GM23338 (cell line): ENCODE measurements around the gene DHRS7B. TPM values are rescaled to one million over a fixed set of nuclear protein-coding genes. Genes with fewer than 3 reads are reported as not detected.

Source experiments
- ATAC-seq: fragments of 200-7000 bp; cut with Tn5 transposase; 3 replicates; pipeline ENCODE4 v1.9.1; 2020
- DNase-seq: peaks from one replicate; pipeline ENCODE4 v3.0.0-alpha.2; 2015; ENCODE audit warnings: low spot score
- H2AFZ ChIP-seq: fragments of 200-600 bp; sonication (generic); 2 replicates; pipeline ENCODE4 v1.8.0; 2016; ENCODE audit warnings: antibody characterized with exemption, mild to moderate bottlenecking, moderate library complexity
- H3F3A ChIP-seq: fragments of 200-600 bp; sonication (generic); replicated peaks from 2 replicates; pipeline ENCODE4 v1.8.0; 2017; ENCODE audit warnings: antibody characterized with exemption, mixed run types, low read depth
- H3K27ac ChIP-seq: fragments of 200-600 bp; sonication (generic); 2 replicates; pipeline ENCODE4 v1.6.1; 2016; ENCODE audit warnings: low read depth
- H3K27me3 ChIP-seq: fragments of 200-600 bp; sonication (generic); 2 replicates; pipeline ENCODE4 v1.8.0; 2016; ENCODE audit warnings: mild to moderate bottlenecking, mixed run types, moderate library complexity; ENCODE audit not compliant: insufficient read depth
- H3K36me3 ChIP-seq: fragments of 200-600 bp; sonication (generic); 2 replicates; pipeline ENCODE4 v1.8.0; 2016; ENCODE audit warnings: mild to moderate bottlenecking; ENCODE audit not compliant: insufficient read depth
- H3K4me1 ChIP-seq: fragments of 200-600 bp; sonication (generic); 2 replicates; pipeline ENCODE4 v1.8.0; 2016; ENCODE audit warnings: mild to moderate bottlenecking, moderate library complexity; ENCODE audit not compliant: insufficient read depth
- H3K4me2 ChIP-seq: fragments of 200-600 bp; sonication (generic); 2 replicates; pipeline ENCODE4 v1.7.1; 2017; ENCODE audit warnings: mixed run types
- H3K4me3 ChIP-seq: fragments of 200-600 bp; sonication (generic); 2 replicates; pipeline ENCODE4 v1.6.1; 2016; ENCODE audit warnings: mixed run types
- H3K79me2 ChIP-seq: fragments of 200-600 bp; sonication (generic); replicated peaks from 2 replicates; pipeline ENCODE4 v1.8.0; 2017; ENCODE audit warnings: mild to moderate bottlenecking; ENCODE audit not compliant: insufficient read depth
- H3K9me2 ChIP-seq: fragments of 200-600 bp; sonication (generic); 2 replicates; pipeline ENCODE4 v1.8.0; 2017; ENCODE audit not compliant: insufficient read depth
- H4K20me1 ChIP-seq: fragments of 200-600 bp; sonication (generic); replicated peaks from 2 replicates; pipeline ENCODE4 v1.8.0; 2017; ENCODE audit warnings: mild to moderate bottlenecking; ENCODE audit not compliant: insufficient read depth
- H3K27ac Mint-ChIP-seq: 2 replicates; pipeline ENCODE4 v1.8.0; 2020; ENCODE audit warnings: inconsistent platforms, mild to moderate bottlenecking, moderate library complexity, mixed read lengths
- H3K27me3 Mint-ChIP-seq: 3 replicates; pipeline ENCODE4 v1.8.0; 2022; ENCODE audit warnings: low read depth, mild to moderate bottlenecking, moderate library complexity, mixed read lengths, inconsistent platforms; ENCODE audit not compliant: insufficient read depth, poor library complexity
- H3K36me3 Mint-ChIP-seq: 3 replicates; pipeline ENCODE4 v1.8.0; 2021; ENCODE audit warnings: low read depth, mild to moderate bottlenecking, inconsistent platforms, moderate library complexity, mixed read lengths
- H3K4me1 Mint-ChIP-seq: 3 replicates; pipeline ENCODE4 v1.8.0; 2020; ENCODE audit warnings: mild to moderate bottlenecking, inconsistent platforms, mixed read lengths
- H3K4me3 Mint-ChIP-seq: 3 replicates; pipeline ENCODE4 v1.8.0; 2021; ENCODE audit warnings: moderate library complexity, mild to moderate bottlenecking, inconsistent platforms, mixed read lengths
- H3K9me3 Mint-ChIP-seq: 3 replicates; pipeline ENCODE4 v1.8.0; 2020; ENCODE audit warnings: moderate library complexity, mild to moderate bottlenecking, inconsistent platforms, mixed read lengths
- CREB1 ChIP-seq: fragments of 250-450 bp; sonication (Bioruptor Pico); IDR thresholded peaks from 2 replicates; pipeline ENCODE4 v1.5.0; 2020; ENCODE audit warnings: low read depth, mild to moderate bottlenecking, moderate library complexity
- EZH2phosphoT487 ChIP-seq: fragments of 200-600 bp; sonication (generic); IDR thresholded peaks from one replicate; pipeline ENCODE4 v1.8.1; 2018; ENCODE audit warnings: antibody characterized with exemption; ENCODE audit not compliant: unreplicated experiment
- JUNB ChIP-seq: IDR thresholded peaks from one replicate; pipeline ENCODE4 v1.6.1; 2016; ENCODE audit warnings: antibody characterized with exemption; ENCODE audit not compliant: unreplicated experiment
- NANOG ChIP-seq: IDR thresholded peaks from 2 replicates; pipeline ENCODE4 v1.6.1; 2016; ENCODE audit warnings: antibody characterized with exemption, borderline replicate concordance
- ZNF114 ChIP-seq: fragments of 250-450 bp; sonication (Bioruptor Pico); IDR thresholded peaks from 2 replicates; pipeline ENCODE4 v1.5.0; 2020; ENCODE audit warnings: mild to moderate bottlenecking, moderate library complexity
- ZNF331 ChIP-seq: fragments of 250-450 bp; sonication (Bioruptor Pico); IDR thresholded peaks from 2 replicates; pipeline ENCODE4 v1.5.0; 2020; ENCODE audit warnings: low read depth, mild to moderate bottlenecking, moderate library complexity
- polyA plus RNA-seq: library from polyadenylated mRNA; unstranded; fragments of >200 nt; fragmentation: Nextera tagmentation; extraction: Ambion mirVana; gene quantifications from 2 replicates; pipeline ENCODE4 v1.2.1, GENCODE V29; 2016
- total RNA-seq: library from RNA; depleted of rRNA; stranded (reverse); fragments of >200 nt; shearing (Covaris generic); gene quantifications from 2 replicates; pipeline ENCODE4 v1.2.3, GENCODE V29; 2014
- TF ChIP-seq, protein P1 (sequence below): fragments of 250-450 bp; sonication (Bioruptor Pico); IDR thresholded peaks from 2 replicates; pipeline ENCODE4 v1.5.0; 2020; ENCODE audit warnings: mild to moderate bottlenecking, moderate library complexity
- TF ChIP-seq, protein P2 (sequence below): IDR thresholded peaks from 2 replicates; pipeline ENCODE4 v1.6.1; 2016; ENCODE audit warnings: antibody characterized with exemption
- TF ChIP-seq, protein P3 (sequence below): IDR thresholded peaks from one replicate; pipeline ENCODE4 v1.6.1; 2018; ENCODE audit warnings: antibody characterized with exemption; ENCODE audit not compliant: unreplicated experiment
- TF ChIP-seq, protein P4 (sequence below), 2 experiments: fragments of 200-600 bp in 1 of 2; sonication (generic) in 1 of 2; conservative IDR thresholded peaks; 2 replicates each; pipeline versions ENCODE4 v1.5.1 to v1.6.1; 2016 to 2017; ENCODE audit warnings: antibody characterized with exemption in 2 of 2, low read depth in 2 of 2, mild to moderate bottlenecking in 2 of 2, moderate library complexity in 1 of 2

The DHRS7B gene
- total and polyA plus RNA-seq, 2 experiments from 2014 or later, result 26.6 to 27.9 TPM

DNA sequence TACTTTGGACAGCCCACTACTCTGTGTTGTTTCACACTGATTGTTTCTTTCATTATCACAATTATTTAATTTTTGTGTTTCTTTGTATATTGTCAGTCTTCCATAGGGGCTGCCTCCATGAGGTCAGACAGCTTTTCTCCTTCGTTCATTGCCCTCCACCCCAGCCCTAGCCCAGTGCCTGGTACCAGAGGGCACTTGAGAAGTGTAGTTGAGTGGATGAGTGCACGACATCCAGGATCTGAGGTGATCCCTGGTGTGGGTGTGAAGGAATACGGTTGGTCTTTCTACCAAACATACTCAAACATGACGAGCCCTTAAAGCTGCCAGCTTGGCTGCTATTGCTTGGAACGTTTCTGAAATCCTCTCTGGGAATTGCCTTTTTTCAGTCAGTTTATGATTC lies 37.9 kb downstream of the DHRS7B start (continued):
- TF ChIP-seq, protein P1, sequence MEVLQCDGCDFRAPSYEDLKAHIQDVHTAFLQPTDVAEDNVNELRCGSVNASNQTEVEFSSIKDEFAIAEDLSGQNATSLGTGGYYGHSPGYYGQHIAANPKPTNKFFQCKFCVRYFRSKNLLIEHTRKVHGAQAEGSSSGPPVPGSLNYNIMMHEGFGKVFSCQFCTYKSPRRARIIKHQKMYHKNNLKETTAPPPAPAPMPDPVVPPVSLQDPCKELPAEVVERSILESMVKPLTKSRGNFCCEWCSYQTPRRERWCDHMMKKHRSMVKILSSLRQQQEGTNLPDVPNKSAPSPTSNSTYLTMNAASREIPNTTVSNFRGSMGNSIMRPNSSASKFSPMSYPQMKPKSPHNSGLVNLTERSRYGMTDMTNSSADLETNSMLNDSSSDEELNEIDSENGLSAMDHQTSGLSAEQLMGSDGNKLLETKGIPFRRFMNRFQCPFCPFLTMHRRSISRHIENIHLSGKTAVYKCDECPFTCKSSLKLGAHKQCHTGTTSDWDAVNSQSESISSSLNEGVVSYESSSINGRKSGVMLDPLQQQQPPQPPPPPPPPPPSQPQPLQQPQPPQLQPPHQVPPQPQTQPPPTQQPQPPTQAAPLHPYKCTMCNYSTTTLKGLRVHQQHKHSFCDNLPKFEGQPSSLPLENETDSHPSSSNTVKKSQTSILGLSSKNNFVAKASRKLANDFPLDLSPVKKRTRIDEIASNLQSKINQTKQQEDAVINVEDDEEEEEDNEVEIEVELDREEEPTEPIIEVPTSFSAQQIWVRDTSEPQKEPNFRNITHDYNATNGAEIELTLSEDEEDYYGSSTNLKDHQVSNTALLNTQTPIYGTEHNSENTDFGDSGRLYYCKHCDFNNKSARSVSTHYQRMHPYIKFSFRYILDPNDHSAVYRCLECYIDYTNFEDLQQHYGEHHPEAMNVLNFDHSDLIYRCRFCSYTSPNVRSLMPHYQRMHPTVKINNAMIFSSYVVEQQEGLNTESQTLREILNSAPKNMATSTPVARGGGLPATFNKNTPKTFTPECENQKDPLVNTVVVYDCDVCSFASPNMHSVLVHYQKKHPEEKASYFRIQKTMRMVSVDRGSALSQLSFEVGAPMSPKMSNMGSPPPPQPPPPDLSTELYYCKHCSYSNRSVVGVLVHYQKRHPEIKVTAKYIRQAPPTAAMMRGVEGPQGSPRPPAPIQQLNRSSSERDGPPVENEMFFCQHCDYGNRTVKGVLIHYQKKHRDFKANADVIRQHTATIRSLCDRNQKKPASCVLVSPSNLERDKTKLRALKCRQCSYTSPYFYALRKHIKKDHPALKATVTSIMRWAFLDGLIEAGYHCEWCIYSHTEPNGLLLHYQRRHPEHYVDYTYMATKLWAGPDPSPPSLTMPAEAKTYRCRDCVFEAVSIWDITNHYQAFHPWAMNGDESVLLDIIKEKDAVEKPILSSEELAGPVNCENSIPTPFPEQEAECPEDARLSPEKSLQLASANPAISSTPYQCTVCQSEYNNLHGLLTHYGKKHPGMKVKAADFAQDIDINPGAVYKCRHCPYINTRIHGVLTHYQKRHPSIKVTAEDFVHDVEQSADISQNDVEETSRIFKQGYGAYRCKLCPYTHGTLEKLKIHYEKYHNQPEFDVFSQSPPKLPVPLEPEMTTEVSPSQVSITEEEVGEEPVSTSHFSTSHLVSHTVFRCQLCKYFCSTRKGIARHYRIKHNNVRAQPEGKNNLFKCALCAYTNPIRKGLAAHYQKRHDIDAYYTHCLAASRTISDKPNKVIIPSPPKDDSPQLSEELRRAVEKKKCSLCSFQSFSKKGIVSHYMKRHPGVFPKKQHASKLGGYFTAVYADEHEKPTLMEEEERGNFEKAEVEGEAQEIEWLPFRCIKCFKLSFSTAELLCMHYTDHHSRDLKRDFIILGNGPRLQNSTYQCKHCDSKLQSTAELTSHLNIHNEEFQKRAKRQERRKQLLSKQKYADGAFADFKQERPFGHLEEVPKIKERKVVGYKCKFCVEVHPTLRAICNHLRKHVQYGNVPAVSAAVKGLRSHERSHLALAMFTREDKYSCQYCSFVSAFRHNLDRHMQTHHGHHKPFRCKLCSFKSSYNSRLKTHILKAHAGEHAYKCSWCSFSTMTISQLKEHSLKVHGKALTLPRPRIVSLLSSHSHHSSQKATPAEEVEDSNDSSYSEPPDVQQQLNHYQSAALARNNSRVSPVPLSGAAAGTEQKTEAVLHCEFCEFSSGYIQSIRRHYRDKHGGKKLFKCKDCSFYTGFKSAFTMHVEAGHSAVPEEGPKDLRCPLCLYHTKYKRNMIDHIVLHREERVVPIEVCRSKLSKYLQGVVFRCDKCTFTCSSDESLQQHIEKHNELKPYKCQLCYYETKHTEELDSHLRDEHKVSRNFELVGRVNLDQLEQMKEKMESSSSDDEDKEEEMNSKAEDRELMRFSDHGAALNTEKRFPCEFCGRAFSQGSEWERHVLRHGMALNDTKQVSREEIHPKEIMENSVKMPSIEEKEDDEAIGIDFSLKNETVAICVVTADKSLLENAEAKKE (CRISPR knock-in tag), result no peak
- TF ChIP-seq, protein P2, sequence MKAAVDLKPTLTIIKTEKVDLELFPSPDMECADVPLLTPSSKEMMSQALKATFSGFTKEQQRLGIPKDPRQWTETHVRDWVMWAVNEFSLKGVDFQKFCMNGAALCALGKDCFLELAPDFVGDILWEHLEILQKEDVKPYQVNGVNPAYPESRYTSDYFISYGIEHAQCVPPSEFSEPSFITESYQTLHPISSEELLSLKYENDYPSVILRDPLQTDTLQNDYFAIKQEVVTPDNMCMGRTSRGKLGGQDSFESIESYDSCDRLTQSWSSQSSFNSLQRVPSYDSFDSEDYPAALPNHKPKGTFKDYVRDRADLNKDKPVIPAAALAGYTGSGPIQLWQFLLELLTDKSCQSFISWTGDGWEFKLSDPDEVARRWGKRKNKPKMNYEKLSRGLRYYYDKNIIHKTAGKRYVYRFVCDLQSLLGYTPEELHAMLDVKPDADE, result no peak
- TF ChIP-seq ZNF331 (no peak), ZNF114 (CRISPR knock-in tag) (no peak)

DNA sequence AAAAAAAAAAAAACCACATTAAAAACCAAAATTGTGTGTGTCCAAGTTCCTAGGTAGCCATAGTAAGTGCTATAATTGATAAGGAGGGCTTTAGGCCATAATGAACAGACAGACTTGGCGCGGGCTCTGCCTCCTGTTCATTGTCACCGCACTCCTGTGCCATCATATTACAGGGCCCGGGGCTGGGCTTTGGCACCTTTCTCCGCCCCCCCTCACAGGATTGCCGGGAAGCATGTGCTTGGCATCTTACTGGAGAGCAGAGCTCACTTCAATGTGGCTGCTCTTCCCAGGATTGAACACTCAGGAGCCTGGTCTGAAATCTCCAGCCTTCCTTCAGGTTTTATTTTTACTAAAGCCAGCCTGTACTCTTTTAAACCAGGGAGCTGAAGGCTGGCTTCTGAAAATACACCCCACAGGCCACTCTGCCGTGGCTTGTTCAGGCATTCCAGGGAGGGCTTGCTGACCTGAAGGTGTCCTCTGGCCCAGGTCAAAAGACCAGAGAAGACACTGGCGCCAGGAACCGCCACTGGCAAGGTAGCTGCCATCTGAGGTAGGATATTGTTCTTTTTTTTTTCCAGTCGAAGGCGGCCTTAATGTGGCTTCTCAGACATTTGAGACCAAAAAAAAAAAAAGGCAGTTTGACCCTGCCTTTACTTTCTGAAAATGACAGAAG lies 39.3 kb downstream of the DHRS7B start:
- Histone ChIP-seq H3K4me3 (no peak overlapping the region), H3K4me2 (no peak overlapping the region), H3K27me3 (no peaks in the 10 kb centered on the region), H3K79me2 (no peaks in the 10 kb centered on the region), H3F3A (no peaks in the 10 kb centered on the region), H3K27ac (no peak overlapping the region), H3K36me3 (no peaks in the 10 kb centered on the region), H4K20me1 (peaks cover 1% of the 10 kb centered on the region; the same call in 1 of the 2 replicates), H3K4me1 (no peaks in the 10 kb centered on the region), H2AFZ (no peak overlapping the region), H3K9me2 (no peaks in the 10 kb centered on the region)
- Mint-ChIP-seq H3K9me3 (no peaks in the 10 kb centered on the region), H3K27me3 (peaks cover 7% of the 10 kb centered on the region), H3K4me1 (no peaks in the 10 kb centered on the region; the same call in 2 of the 3 replicates), H3K4me3 (no peak overlapping the region), H3K36me3 (no peaks in the 10 kb centered on the region), H3K27ac (no peak overlapping the region)
- DNase-seq (no peak), ATAC-seq (no peak)
- no peak for TF ChIP-seq NANOG
- TF ChIP-seq, protein P3, sequence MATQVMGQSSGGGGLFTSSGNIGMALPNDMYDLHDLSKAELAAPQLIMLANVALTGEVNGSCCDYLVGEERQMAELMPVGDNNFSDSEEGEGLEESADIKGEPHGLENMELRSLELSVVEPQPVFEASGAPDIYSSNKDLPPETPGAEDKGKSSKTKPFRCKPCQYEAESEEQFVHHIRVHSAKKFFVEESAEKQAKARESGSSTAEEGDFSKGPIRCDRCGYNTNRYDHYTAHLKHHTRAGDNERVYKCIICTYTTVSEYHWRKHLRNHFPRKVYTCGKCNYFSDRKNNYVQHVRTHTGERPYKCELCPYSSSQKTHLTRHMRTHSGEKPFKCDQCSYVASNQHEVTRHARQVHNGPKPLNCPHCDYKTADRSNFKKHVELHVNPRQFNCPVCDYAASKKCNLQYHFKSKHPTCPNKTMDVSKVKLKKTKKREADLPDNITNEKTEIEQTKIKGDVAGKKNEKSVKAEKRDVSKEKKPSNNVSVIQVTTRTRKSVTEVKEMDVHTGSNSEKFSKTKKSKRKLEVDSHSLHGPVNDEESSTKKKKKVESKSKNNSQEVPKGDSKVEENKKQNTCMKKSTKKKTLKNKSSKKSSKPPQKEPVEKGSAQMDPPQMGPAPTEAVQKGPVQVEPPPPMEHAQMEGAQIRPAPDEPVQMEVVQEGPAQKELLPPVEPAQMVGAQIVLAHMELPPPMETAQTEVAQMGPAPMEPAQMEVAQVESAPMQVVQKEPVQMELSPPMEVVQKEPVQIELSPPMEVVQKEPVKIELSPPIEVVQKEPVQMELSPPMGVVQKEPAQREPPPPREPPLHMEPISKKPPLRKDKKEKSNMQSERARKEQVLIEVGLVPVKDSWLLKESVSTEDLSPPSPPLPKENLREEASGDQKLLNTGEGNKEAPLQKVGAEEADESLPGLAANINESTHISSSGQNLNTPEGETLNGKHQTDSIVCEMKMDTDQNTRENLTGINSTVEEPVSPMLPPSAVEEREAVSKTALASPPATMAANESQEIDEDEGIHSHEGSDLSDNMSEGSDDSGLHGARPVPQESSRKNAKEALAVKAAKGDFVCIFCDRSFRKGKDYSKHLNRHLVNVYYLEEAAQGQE, result no peak
- TF ChIP-seq, protein P4, sequence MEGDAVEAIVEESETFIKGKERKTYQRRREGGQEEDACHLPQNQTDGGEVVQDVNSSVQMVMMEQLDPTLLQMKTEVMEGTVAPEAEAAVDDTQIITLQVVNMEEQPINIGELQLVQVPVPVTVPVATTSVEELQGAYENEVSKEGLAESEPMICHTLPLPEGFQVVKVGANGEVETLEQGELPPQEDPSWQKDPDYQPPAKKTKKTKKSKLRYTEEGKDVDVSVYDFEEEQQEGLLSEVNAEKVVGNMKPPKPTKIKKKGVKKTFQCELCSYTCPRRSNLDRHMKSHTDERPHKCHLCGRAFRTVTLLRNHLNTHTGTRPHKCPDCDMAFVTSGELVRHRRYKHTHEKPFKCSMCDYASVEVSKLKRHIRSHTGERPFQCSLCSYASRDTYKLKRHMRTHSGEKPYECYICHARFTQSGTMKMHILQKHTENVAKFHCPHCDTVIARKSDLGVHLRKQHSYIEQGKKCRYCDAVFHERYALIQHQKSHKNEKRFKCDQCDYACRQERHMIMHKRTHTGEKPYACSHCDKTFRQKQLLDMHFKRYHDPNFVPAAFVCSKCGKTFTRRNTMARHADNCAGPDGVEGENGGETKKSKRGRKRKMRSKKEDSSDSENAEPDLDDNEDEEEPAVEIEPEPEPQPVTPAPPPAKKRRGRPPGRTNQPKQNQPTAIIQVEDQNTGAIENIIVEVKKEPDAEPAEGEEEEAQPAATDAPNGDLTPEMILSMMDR (conservative IDR thresholded peaks at IDR 0.05; ENCODE audit: low read depth in 2 of 2), result no peak
- TF ChIP-seq EZH2phosphoT487, result no peak
- no peak for TF ChIP-seq CREB1 (CRISPR knock-in tag)
- TF ChIP-seq ZNF114 (CRISPR knock-in tag), result no peak
- TF ChIP-seq ZNF331, result no peak
- no peak for TF ChIP-seq JUNB
- TF ChIP-seq, protein P2, result no peak
